ENCODE results near the gene ZNF280C. TPM values are rescaled to one million over a fixed set of nuclear protein-coding genes. Genes with fewer than 3 reads are reported as not detected.
A peak's percentile ranks its signal among the peaks of the same experiment; 100 is the strongest.
"Not testable (repeated sequence)": the region's sequence is repeated elsewhere in the genome, so short reads cannot be mapped to it uniquely, and the experiment has no call there.

The ZNF280C gene
- total RNA-seq, 5 donors from 2014 or later (not counting 1 experiment from before 2014, with no cell fraction given), result 3.6 to 7.0 (median 4.5) TPM

DNA sequence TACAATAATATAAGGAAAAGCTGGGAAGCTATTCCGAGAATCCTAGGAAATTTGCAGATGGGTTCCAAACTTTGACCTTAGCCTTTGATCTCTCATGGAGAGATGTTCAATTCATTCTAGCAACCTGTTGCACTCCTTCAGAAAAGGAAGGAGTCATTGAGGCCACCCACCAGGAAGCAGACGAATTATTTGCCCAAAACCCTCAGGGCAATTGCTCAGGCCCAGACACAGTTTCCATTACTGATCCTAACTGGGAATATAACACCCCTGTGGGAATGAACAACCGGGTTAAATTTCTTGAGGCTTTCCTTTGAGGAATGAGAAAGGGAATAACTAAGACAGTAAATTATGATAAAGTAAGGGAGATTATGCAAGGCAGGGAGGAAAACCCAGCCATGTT lies 13.5 kb upstream of the ZNF280C start:
- no peak overlapping the region for H3K27ac Mint-ChIP-seq
- peaks cover 1 to 17% of the 10 kb centered on the region in 2 donors for H3K27me3 Mint-ChIP-seq
- ChIA-PET CTCF (interaction anchor here in 1 of 2 donors (0.6 kb wide), 1 partner anchor 688 kb away, joined by 3 read pairs; no protein-coding TSS in a partner anchor), POLR2A (no interaction called here)
- H3K4me1 Mint-ChIP-seq, result no peaks in the 10 kb centered on the region
- no peak overlapping the region for H3K4me3 Mint-ChIP-seq
- Histone ChIP-seq H3K9me3 (no peaks in the 10 kb centered on the region), H3K27ac (ENCODE audit: low read length) (no peak overlapping the region), H3K4me3 (ENCODE audit: control insufficient read depth in 1 of 2, extremely low read depth in 1 of 2, low read length in 1 of 2) (no peak overlapping the region), H3K27me3 (replicated peaks in 1 of 2; ENCODE audit: control insufficient read depth in 2 of 2, extremely low read depth in 1 of 2, insufficient read depth in 2 of 2, low read length in 1 of 2) (no peaks in the 10 kb centered on the region), H3K4me1 (ENCODE audit: control insufficient read depth in 1 of 2, extremely low read depth in 1 of 2, insufficient read depth in 2 of 2, low read length in 2 of 2) (no peaks in the 10 kb centered on the region), H3K36me3 (ENCODE audit: control insufficient read depth in 2 of 2, extremely low read depth in 1 of 2, insufficient read depth in 1 of 2, low read length in 1 of 2) (no peaks in the 10 kb centered on the region)
- no CpG with 5 or more reads among the region's 3 CpGs for WGBS (ENCODE audit: insufficient coverage)
- ATAC-seq (replicated peaks in 1 of 4), result no peak
- H3K9me3 Mint-ChIP-seq, result no peaks in the 10 kb centered on the region
- no peaks in the 10 kb centered on the region for H3K36me3 Mint-ChIP-seq
- no peak for DNase-seq

DNA sequence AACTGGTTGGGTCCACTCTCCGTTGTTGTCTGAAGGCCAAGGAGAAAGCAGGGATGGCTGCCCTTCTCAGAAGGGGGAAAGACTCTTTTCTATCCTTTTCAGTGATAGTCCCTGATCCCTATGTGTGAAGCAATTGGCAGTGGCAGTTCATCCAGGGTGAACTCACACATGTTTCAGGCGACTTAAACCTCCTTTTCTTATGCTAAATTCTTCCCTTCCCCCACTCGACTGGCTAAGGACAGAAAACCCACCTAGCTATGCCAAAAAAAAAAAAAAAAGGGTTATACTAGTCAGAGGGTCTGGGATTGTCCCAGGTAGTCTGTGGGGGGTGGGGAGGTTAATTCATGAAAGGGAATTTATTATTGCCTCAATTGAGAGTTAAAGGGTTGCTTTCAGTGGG lies 12.2 kb upstream of the ZNF280C start:
- ChIA-PET POLR2A (interaction anchor here in 1 of 2 donors (0.7 kb wide), 1 partner anchor 739 kb away, joined by 3 read pairs; no protein-coding TSS in a partner anchor), CTCF (no interaction called here)
- Mint-ChIP-seq H3K36me3 (no peaks in the 10 kb centered on the region), H3K9me3 (no peaks in the 10 kb centered on the region), H3K27ac (no peak overlapping the region), H3K27me3 (peaks cover 1 to 20% of the 10 kb centered on the region in 2 donors), H3K4me3 (no peak overlapping the region), H3K4me1 (no peaks in the 10 kb centered on the region)
- ATAC-seq (replicated peaks in 1 of 4) (no peak), DNase-seq (no peak)
- Histone ChIP-seq H3K36me3 (ENCODE audit: control insufficient read depth in 2 of 2, extremely low read depth in 1 of 2, insufficient read depth in 1 of 2, low read length in 1 of 2) (no peaks in the 10 kb centered on the region), H3K4me3 (ENCODE audit: control insufficient read depth in 1 of 2, extremely low read depth in 1 of 2, low read length in 1 of 2) (no peak overlapping the region), H3K9me3 (no peaks in the 10 kb centered on the region), H3K27me3 (replicated peaks in 1 of 2; ENCODE audit: control insufficient read depth in 2 of 2, extremely low read depth in 1 of 2, insufficient read depth in 2 of 2, low read length in 1 of 2) (no peaks in the 10 kb centered on the region), H3K4me1 (ENCODE audit: control insufficient read depth in 1 of 2, extremely low read depth in 1 of 2, insufficient read depth in 2 of 2, low read length in 2 of 2) (no peaks in the 10 kb centered on the region), H3K27ac (ENCODE audit: low read length) (no peak overlapping the region)
- no CpG with 5 or more reads among the region's 3 CpGs for WGBS (ENCODE audit: insufficient coverage)

DNA sequence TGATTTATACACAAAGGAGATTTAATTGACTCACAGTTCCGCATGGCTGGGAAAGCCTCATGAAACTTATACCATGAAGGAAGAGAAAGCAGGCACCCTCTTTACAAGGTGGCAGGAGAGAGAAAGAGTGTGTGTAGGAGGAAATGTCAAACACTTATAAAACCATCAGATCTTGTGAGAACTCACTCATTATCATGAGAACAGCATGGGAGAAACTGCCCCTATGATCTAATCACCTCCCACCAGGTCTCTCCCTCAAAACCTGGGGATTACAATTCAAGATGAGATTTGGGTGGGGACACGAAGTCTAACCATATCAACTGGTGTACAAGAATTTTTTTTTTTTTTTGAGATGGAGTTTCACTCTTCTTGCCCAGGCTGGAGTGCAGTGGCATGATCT lies 3.6 kb upstream of the ZNF280C start:
- H3K27me3 ChIP-seq (replicated peaks in 1 of 2; ENCODE audit: control insufficient read depth in 2 of 2, extremely low read depth in 1 of 2, insufficient read depth in 2 of 2, low read length in 1 of 2); H3K36me3 Mint-ChIP-seq; H3K36me3 ChIP-seq (ENCODE audit: control insufficient read depth in 2 of 2, extremely low read depth in 1 of 2, insufficient read depth in 1 of 2, low read length in 1 of 2); POLR2A ChIA-PET; H3K9me3 Mint-ChIP-seq; H3K9me3 ChIP-seq; H3K27ac ChIP-seq (ENCODE audit: low read length); CTCF ChIA-PET; H3K27ac Mint-ChIP-seq; H3K4me1 ChIP-seq (ENCODE audit: control insufficient read depth in 1 of 2, extremely low read depth in 1 of 2, insufficient read depth in 2 of 2, low read length in 2 of 2); ATAC-seq (replicated peaks in 1 of 4); DNase-seq; H3K4me3 Mint-ChIP-seq; H3K4me3 ChIP-seq (ENCODE audit: control insufficient read depth in 1 of 2, extremely low read depth in 1 of 2, low read length in 1 of 2); H3K4me1 Mint-ChIP-seq: not testable (repeated sequence)
- WGBS (ENCODE audit: insufficient coverage), result no CpG with 5 or more reads among the region's 2 CpGs
- H3K27me3 Mint-ChIP-seq, result peaks cover 0 to 11% of the 10 kb centered on the region in 2 donors

DNA sequence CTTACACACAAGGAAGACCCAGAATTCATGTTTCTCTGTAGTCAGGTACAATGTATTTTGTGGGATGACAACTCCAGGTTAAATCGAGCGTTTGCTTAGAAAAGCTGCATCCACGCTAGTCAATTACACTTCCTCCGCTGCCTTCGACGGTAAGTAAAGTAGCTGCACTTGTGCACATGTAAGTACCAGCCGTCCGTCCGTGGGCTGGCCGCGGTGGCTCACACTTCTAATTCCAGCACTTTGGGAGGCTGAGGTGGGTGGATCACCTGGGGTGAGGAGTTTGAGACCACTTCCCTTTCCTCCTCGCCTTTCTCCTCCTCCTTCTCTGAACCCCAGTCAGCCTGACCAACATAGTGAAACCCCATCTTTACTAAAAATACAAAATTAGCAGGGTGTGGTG lies 692 bp upstream of the ZNF280C start:
- H3K36me3 ChIP-seq (ENCODE audit: control insufficient read depth in 2 of 2, extremely low read depth in 1 of 2, insufficient read depth in 1 of 2, low read length in 1 of 2); POLR2A ChIA-PET; H3K27ac ChIP-seq (ENCODE audit: low read length); H3K27ac Mint-ChIP-seq; H3K4me3 ChIP-seq (ENCODE audit: control insufficient read depth in 1 of 2, extremely low read depth in 1 of 2, low read length in 1 of 2); H3K36me3 Mint-ChIP-seq; H3K4me3 Mint-ChIP-seq; H3K4me1 ChIP-seq (ENCODE audit: control insufficient read depth in 1 of 2, extremely low read depth in 1 of 2, insufficient read depth in 2 of 2, low read length in 2 of 2); DNase-seq; H3K9me3 ChIP-seq; H3K27me3 Mint-ChIP-seq; ATAC-seq (replicated peaks in 1 of 4); H3K27me3 ChIP-seq (replicated peaks in 1 of 2; ENCODE audit: control insufficient read depth in 2 of 2, extremely low read depth in 1 of 2, insufficient read depth in 2 of 2, low read length in 1 of 2); H3K9me3 Mint-ChIP-seq: not testable (repeated sequence)
- CTCF ChIA-PET, result interaction anchor here in 1 of 2 donors (0.6 kb wide), 1 partner anchor 85 kb away, joined by 6 read pairs; no protein-coding TSS in a partner anchor
- peaks cover 0 to 22% (median 11%) of the 10 kb centered on the region in 3 donors for H3K4me1 Mint-ChIP-seq
- WGBS (ENCODE audit: insufficient coverage), result no CpG with 5 or more reads among the region's 12 CpGs

DNA sequence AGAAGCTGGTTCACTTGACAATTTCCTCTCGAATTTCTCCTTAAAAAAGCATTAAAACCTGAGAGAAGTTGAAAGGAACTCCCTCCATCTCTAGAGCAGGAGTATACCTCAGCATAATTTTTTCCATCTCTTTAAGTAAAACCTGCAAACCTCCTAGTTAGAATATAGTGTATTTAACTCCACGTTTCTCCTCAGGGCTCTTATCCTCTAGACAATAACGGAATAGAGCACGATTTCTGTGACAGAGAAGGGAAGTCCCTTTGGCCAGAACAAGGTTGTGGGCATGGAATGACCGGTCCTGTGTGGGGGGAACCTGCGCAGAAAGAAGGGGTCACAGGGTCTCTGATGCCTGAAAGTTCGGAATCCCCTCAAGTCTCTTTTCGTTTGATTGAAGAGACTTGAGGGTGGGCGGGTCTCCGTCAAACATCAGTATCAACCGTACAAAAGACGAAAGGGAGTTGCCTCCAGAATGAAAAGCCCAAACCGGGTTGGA lies 697 bp downstream of the ZNF280C start:
- H3K27ac Mint-ChIP-seq, result peak overlapping the region; percentile 71 to 82
- peaks cover 0 to 3% (median 0%) of the 10 kb centered on the region in 3 donors for H3K9me3 Mint-ChIP-seq
- DNase-seq, result peak in 1 of 35 experiments; percentile 0
- Histone ChIP-seq H3K27ac (ENCODE audit: low read length) (peak overlapping the region; percentile 55), H3K36me3 (ENCODE audit: control insufficient read depth in 2 of 2, extremely low read depth in 1 of 2, insufficient read depth in 1 of 2, low read length in 1 of 2) (no peaks in the 10 kb centered on the region), H3K4me1 (ENCODE audit: control insufficient read depth in 1 of 2, extremely low read depth in 1 of 2, insufficient read depth in 2 of 2, low read length in 2 of 2) (peaks cover 0 to 4% of the 10 kb centered on the region in 2 experiments), H3K27me3 (replicated peaks in 1 of 2; ENCODE audit: control insufficient read depth in 2 of 2, extremely low read depth in 1 of 2, insufficient read depth in 2 of 2, low read length in 1 of 2) (no peaks in the 10 kb centered on the region), H3K9me3 (no peaks in the 10 kb centered on the region), H3K4me3 (ENCODE audit: control insufficient read depth in 1 of 2, extremely low read depth in 1 of 2, low read length in 1 of 2) (peak overlapping the region; percentile 74 to 75)
- peaks cover 0 to 22% (median 11%) of the 10 kb centered on the region in 3 donors for H3K4me1 Mint-ChIP-seq
- H3K36me3 Mint-ChIP-seq, result no peaks in the 10 kb centered on the region
- POLR2A ChIA-PET, result no interaction called here
- WGBS (ENCODE audit: insufficient coverage), result 0% methylated on average over 1 of the region's 13 CpGs
- ATAC-seq (replicated peaks in 1 of 4), result no peak
- peak overlapping the region; percentile 79 to 87 (median 86) for H3K4me3 Mint-ChIP-seq
- CTCF ChIA-PET, result no interaction called here
- peaks cover 0 to 3% of the 10 kb centered on the region in 2 donors for H3K27me3 Mint-ChIP-seq

DNA sequence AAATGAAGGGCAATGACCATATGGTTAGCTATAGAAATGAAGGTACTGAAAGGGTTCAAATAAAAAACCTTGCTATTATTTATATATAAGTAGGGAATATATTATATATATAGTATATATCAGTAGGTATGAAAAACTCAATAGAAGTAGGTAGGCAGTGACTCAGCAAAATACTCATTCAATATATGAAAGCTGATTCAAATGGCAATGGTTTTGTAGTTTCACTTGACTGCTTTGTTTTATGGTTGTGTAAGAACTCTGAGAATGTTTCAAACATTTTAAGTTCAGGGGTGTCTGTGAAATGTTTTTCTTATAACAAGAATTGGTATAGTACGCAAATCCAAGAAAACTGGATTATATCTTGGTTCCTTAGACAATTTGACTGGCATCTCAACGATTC lies 4.1 kb downstream of the ZNF280C start:
- Histone ChIP-seq H3K36me3 (ENCODE audit: control insufficient read depth in 2 of 2, extremely low read depth in 1 of 2, insufficient read depth in 1 of 2, low read length in 1 of 2) (no peaks in the 10 kb centered on the region), H3K9me3 (no peaks in the 10 kb centered on the region), H3K4me1 (ENCODE audit: control insufficient read depth in 1 of 2, extremely low read depth in 1 of 2, insufficient read depth in 2 of 2, low read length in 2 of 2) (peaks cover 0 to 4% of the 10 kb centered on the region in 2 experiments), H3K4me3 (ENCODE audit: control insufficient read depth in 1 of 2, extremely low read depth in 1 of 2, low read length in 1 of 2) (no peak overlapping the region), H3K27me3 (replicated peaks in 1 of 2; ENCODE audit: control insufficient read depth in 2 of 2, extremely low read depth in 1 of 2, insufficient read depth in 2 of 2, low read length in 1 of 2) (no peaks in the 10 kb centered on the region), H3K27ac (ENCODE audit: low read length) (no peak overlapping the region)
- ATAC-seq (replicated peaks in 1 of 4) (no peak), DNase-seq (no peak)
- no peaks in the 10 kb centered on the region for H3K36me3 Mint-ChIP-seq
- H3K4me3 Mint-ChIP-seq, result no peak overlapping the region
- no peaks in the 10 kb centered on the region for H3K9me3 Mint-ChIP-seq
- WGBS (ENCODE audit: insufficient coverage), result no CpG with 5 or more reads among the region's 2 CpGs
- peaks cover 0 to 22% (median 11%) of the 10 kb centered on the region in 3 donors for H3K4me1 Mint-ChIP-seq
- no peaks in the 10 kb centered on the region for H3K27me3 Mint-ChIP-seq
- POLR2A ChIA-PET, result interaction anchor here in 1 of 2 donors (0.6 to 0.7 kb wide), 2 partner anchors 15 to 66 kb away, joined by 4 to 5 read pairs; no protein-coding TSS in a partner anchor
- H3K27ac Mint-ChIP-seq, result no peak overlapping the region
- CTCF ChIA-PET, result interaction anchor here in 1 of 2 donors (0.6 kb wide), 1 partner anchor 210 kb away, joined by 3 read pairs; no protein-coding TSS in a partner anchor

All from T-cell (primary cell).